Measurements from ENCODE around the gene KLRC1.
"Not testable (repeated sequence)": the region's sequence is repeated elsewhere in the genome, so short reads cannot be mapped to it uniquely, and the experiment has no call there.

DNA sequence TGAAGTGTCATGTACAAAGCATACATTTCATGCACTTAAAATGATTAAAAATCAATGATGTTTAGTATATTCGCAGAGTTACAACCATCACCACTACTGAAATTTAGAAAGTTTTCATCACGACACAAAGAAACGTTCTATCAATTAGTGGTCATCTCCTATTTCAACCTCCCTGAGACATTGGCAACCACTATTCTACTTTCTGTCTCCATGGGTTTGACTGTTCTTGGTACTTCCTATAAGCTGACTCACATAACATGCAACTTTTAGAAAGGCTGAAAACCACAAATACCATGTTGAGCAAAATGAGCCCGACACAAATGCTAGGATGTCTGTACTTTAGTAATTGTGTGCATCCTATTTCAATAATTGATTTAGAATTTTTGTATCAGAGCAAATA is 22.6 kb downstream of the KLRC1 start:
- TF ChIP-seq, protein P1, sequence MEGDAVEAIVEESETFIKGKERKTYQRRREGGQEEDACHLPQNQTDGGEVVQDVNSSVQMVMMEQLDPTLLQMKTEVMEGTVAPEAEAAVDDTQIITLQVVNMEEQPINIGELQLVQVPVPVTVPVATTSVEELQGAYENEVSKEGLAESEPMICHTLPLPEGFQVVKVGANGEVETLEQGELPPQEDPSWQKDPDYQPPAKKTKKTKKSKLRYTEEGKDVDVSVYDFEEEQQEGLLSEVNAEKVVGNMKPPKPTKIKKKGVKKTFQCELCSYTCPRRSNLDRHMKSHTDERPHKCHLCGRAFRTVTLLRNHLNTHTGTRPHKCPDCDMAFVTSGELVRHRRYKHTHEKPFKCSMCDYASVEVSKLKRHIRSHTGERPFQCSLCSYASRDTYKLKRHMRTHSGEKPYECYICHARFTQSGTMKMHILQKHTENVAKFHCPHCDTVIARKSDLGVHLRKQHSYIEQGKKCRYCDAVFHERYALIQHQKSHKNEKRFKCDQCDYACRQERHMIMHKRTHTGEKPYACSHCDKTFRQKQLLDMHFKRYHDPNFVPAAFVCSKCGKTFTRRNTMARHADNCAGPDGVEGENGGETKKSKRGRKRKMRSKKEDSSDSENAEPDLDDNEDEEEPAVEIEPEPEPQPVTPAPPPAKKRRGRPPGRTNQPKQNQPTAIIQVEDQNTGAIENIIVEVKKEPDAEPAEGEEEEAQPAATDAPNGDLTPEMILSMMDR (IDR thresholded peaks at IDR 0.05), result not testable (repeated sequence)
- TF ChIP-seq POLR2A, POLR2AphosphoS5 (IDR thresholded peaks at IDR 0.05): not testable (repeated sequence)

Data from stomach (tissue), 4 donors.